CD4-positive, alpha-beta memory T cell (primary cell): ENCODE measurements around the gene EXOG. TPM values are rescaled to one million over a fixed set of nuclear protein-coding genes. Genes with fewer than 3 reads are reported as not detected.

Experiments
- CTCF ChIA-PET: fragments of 350-600 bp; sonication (Branson Sonifier 250); formaldehyde crosslinking; loops from one replicate; lab custom pipeline; 2021; ENCODE audit warnings: inconsistent platforms; ENCODE audit not compliant: partially characterized antibody; lab: Charles Lee
- POLR2A ChIA-PET: fragments of 350-600 bp; sonication (Branson Sonifier 250); formaldehyde crosslinking; loops from one replicate; lab custom pipeline; 2021; ENCODE audit not compliant: partially characterized antibody; lab: Charles Lee
- DNase-seq, 5 donors: peaks; one replicate each; pipeline versions ENCODE4 v3.0.0 to v3.0.0-alpha.2; 2020 to 2022; ENCODE audit warnings: mixed read lengths in 1 of 5
- H3K27ac ChIP-seq: one replicate; pipeline ENCODE4 v1.7.0; 2013; ENCODE audit warnings: low read depth, low read length
- H3K27me3 ChIP-seq: 2 replicates; pipeline ENCODE4 v1.7.0; 2013; ENCODE audit warnings: mild to moderate bottlenecking, low read length, moderate library complexity; ENCODE audit not compliant: insufficient read depth
- H3K36me3 ChIP-seq: 2 replicates; pipeline ENCODE4 v1.7.0; 2013; ENCODE audit warnings: mild to moderate bottlenecking, low read length, moderate library complexity; ENCODE audit not compliant: insufficient read depth
- H3K4me1 ChIP-seq: 2 replicates; pipeline ENCODE4 v1.7.0; 2013; ENCODE audit warnings: mild to moderate bottlenecking, low read length, moderate library complexity; ENCODE audit not compliant: insufficient read depth
- H3K4me3 ChIP-seq, 2 donors: one replicate each; pipeline ENCODE4 v1.7.0; 2013; ENCODE audit warnings: low read length in 2 of 2, mild to moderate bottlenecking in 1 of 2
- H3K9me3 ChIP-seq, 2 donors: one replicate each; pipeline ENCODE4 v1.7.0; 2013; ENCODE audit warnings: low read length in 2 of 2, control low read depth in 1 of 2; ENCODE audit not compliant: control insufficient read depth in 1 of 2
- H3K27ac Mint-ChIP-seq, 7 donors: one replicate each; pipeline ENCODE4 v1.8.0; 2020 to 2021; ENCODE audit warnings: mixed read lengths in 7 of 7, mild to moderate bottlenecking in 6 of 7, inconsistent platforms in 3 of 7, moderate library complexity in 3 of 7
- H3K27me3 Mint-ChIP-seq, 2 donors: one replicate each; pipeline ENCODE4 v1.8.0; 2020 to 2021; ENCODE audit warnings: mixed read lengths in 2 of 2
- H3K36me3 Mint-ChIP-seq, 2 donors: one replicate each; pipeline ENCODE4 v1.8.0; 2020 to 2021; ENCODE audit warnings: mixed read lengths in 2 of 2, inconsistent platforms in 1 of 2, mild to moderate bottlenecking in 1 of 2
- H3K4me1 Mint-ChIP-seq, 4 donors: one replicate each; pipeline ENCODE4 v1.8.0; 2020 to 2021; ENCODE audit warnings: mixed read lengths in 4 of 4, mild to moderate bottlenecking in 1 of 4
- H3K4me3 Mint-ChIP-seq, 8 donors: one replicate each; pipeline ENCODE4 v1.8.0; 2020 to 2021; ENCODE audit warnings: mixed read lengths in 8 of 8, mild to moderate bottlenecking in 7 of 8, moderate library complexity in 6 of 8, inconsistent platforms in 3 of 8
- H3K9me3 Mint-ChIP-seq, 8 donors: one replicate each; pipeline ENCODE4 v1.8.0; 2020 to 2021; ENCODE audit warnings: mixed read lengths in 8 of 8, mild to moderate bottlenecking in 5 of 8, inconsistent platforms in 3 of 8, moderate library complexity in 1 of 8
- intact Hi-C: fragments of 100-400 bp; cut with micrococcal nuclease; formaldehyde crosslinking; loops from one replicate; pipeline ENCODE4 v1.15.1; 2023
- polyA plus RNA-seq, 2 donors: library from polyadenylated mRNA; unstranded; fragments of 300-500 nt; fragmentation: Illumina TruSeq; gene quantifications; one replicate each; pipeline ENCODE4 v1.2.3, GENCODE V29; 2021
- total RNA-seq, 2 experiments: library from RNA; stranded (reverse); gene quantifications; one replicate each; pipeline ENCODE4 v1.2.3, GENCODE V29; 2021

EXOG gene
- total and polyA plus RNA-seq, 4 experiments from 2014 or later = 2.6 to 33.3 (median 21.4) TPM

DNA sequence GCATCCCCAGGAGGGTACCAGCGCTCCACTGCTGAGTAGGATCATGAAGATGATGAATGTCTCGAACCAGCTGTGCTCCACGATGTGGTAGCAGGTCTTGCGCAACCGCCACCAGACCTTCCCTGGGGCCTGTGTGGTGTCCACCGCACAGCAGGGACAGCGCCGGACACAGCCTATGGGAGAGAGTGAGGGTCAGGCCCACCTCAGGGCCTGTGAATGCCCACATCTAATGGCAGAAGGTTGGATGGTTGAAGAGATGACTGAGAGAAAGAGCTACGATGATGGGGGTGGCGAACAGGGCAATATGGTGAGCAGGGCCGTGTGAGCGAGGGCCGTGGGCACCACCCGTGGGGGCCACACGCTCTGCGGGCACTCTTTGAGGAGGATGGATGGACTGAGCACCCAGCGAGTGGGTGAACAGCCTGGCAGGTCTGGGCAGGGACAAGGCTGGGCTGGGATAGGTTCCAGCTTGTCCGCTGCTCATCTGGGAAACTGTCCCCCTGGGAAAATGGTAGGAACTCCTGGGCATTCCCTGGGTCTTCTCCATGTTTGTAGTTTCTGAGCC, 79.2 kb downstream of the EXOG start:
- intact Hi-C loops = no loop called here
- Mint-ChIP-seq H3K27ac (no peak overlapping the region), H3K9me3 (peaks cover 0 to 5% (median 3%) of the 10 kb centered on the region in 8 donors), H3K27me3 (peaks cover 0 to 2% of the 10 kb centered on the region in 2 donors), H3K4me1 (no peaks in the 10 kb centered on the region), H3K36me3 (no peaks in the 10 kb centered on the region), H3K4me3 (no peak overlapping the region)
- H3K36me3 ChIP-seq = no peaks in the 10 kb centered on the region
- no peak for DNase-seq
- POLR2A ChIA-PET = no interaction called here
- no peaks in the 10 kb centered on the region for H3K27me3 ChIP-seq
- no peaks in the 10 kb centered on the region for H3K4me1 ChIP-seq
- no peaks in the 10 kb centered on the region for H3K9me3 ChIP-seq
- CTCF ChIA-PET = interaction anchor here (0.8 kb wide), 1 partner anchor 76 kb away, joined by 3 read pairs; no protein-coding TSS in a partner anchor
- H3K4me3 ChIP-seq = no peak overlapping the region
- no peak overlapping the region for H3K27ac ChIP-seq

Other genes starting within 250 kb of the EXOG start
- gene SLC22A13, start 230.5 kb upstream of the EXOG start, total RNA-seq = under 1 TPM; 0.44 to 0.67 TPM
- gene SLC22A13, start 230.5 kb upstream of the EXOG start, polyA plus RNA-seq = under 1 TPM in 1 of 2 donors, not detected in 1; 0.18 TPM
- not detected for gene SLC22A14, start 214.0 kb upstream of the EXOG start, total RNA-seq
- gene SLC22A14, start 214.0 kb upstream of the EXOG start, polyA plus RNA-seq = under 1 TPM in 1 of 2 donors, not detected in 1; 0.10 TPM
- under 1 TPM; 0.47 to 0.61 TPM for gene XYLB, start 149.6 kb upstream of the EXOG start, total RNA-seq
- gene XYLB, start 149.6 kb upstream of the EXOG start, polyA plus RNA-seq = under 1 TPM; 0.22 to 0.47 TPM
- gene ACVR2B, start 42.5 kb upstream of the EXOG start, total RNA-seq = 10 to 100 TPM; 12.3 to 13.2 TPM
- gene ACVR2B, start 42.5 kb upstream of the EXOG start, polyA plus RNA-seq = 1 to 10 TPM in 1 of 2 donors, under 1 TPM in 1; 0.44 to 2.0 TPM
- under 1 TPM; 0.12 to 0.47 TPM for gene SCN5A, start 153.3 kb downstream of the EXOG start, total RNA-seq
- gene SCN5A, start 153.3 kb downstream of the EXOG start, polyA plus RNA-seq = not detected